Activated naive CD8-positive, alpha-beta T cell treated with anti-CD3 and anti-CD28 coated beads for 36 hours (primary cell): ENCODE results near the gene PDE4DIP. TPM values are rescaled to one million over a fixed set of nuclear protein-coding genes. Genes with fewer than 3 reads are reported as not detected.
"Not testable (repeated sequence)": the region's sequence is repeated elsewhere in the genome, so short reads cannot be mapped to it uniquely, and the experiment has no call there.

Source experiments
- DNase-seq: peaks from one replicate; pipeline ENCODE4 v3.0.0; 2021
- H3K27ac Mint-ChIP-seq: one replicate; pipeline ENCODE4 v1.8.0; 2022; ENCODE audit warnings: mild to moderate bottlenecking, moderate library complexity, mixed read lengths
- H3K27me3 Mint-ChIP-seq: one replicate; pipeline ENCODE4 v1.8.0; 2022; ENCODE audit warnings: mild to moderate bottlenecking, mixed read lengths
- H3K36me3 Mint-ChIP-seq: one replicate; pipeline ENCODE4 v1.8.0; 2021; ENCODE audit warnings: mild to moderate bottlenecking, mixed read lengths
- H3K4me1 Mint-ChIP-seq: one replicate; pipeline ENCODE4 v1.8.0; 2021; ENCODE audit warnings: mixed read lengths
- H3K4me3 Mint-ChIP-seq: one replicate; pipeline ENCODE4 v1.8.0; 2022; ENCODE audit warnings: mild to moderate bottlenecking, moderate library complexity, mixed read lengths
- H3K9me3 Mint-ChIP-seq: one replicate; pipeline ENCODE4 v1.8.0; 2022; ENCODE audit warnings: mixed read lengths
- total RNA-seq, 2 experiments: library from RNA; stranded (reverse); gene quantifications; one replicate each; pipeline ENCODE4 v1.2.3, GENCODE V29; 2021

PDE4DIP gene
- total RNA-seq, 2 experiments from 2014 or later = 18.6 to 19.8 TPM

DNA sequence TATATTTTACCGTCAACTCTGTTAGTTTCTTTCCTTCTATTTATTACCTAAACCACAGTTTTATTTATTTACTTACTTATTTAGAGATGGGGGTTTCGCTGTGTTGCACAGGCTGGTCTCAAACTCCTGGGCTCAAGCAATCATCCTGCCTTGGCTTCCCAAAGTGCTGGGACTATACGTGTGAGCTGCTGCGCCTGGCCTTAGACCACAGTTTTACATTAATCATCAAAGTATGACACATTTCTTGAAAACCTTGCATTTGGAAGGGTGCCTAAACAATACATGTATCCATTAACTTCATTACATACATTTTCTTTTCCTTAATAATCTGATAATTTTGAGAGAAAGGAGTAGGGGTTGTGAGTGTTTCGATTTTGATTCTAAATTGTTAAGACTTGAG is 124.9 kb downstream of the PDE4DIP start:
- not testable (repeated sequence) for H3K4me1 Mint-ChIP-seq, DNase-seq, H3K4me3 Mint-ChIP-seq, H3K27ac Mint-ChIP-seq, H3K9me3 Mint-ChIP-seq, H3K36me3 Mint-ChIP-seq, H3K27me3 Mint-ChIP-seq

DNA sequence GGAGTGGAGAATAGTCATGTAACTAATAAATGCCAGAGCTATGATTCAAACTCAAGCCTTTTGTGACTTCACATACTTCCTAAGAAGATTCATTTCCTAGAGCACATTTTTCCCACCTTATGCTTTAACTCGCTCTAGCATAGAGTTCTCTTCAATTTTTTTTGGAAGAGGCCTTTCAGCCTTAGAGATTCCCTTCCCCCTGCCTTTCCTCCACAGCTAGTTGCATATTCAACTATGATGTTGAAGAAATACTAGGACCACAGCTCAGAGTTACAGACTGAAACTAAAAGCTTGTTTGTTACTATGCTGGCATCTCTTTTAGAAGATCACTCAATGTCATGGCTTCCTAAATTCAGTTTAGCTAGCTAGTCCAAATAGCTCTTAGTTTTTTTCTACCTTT is 131.2 kb downstream of the PDE4DIP start:
- peak overlapping the region; percentile 55 for H3K4me3 Mint-ChIP-seq
- H3K27me3 Mint-ChIP-seq, H3K4me1 Mint-ChIP-seq, H3K9me3 Mint-ChIP-seq, DNase-seq: not testable (repeated sequence)
- H3K27ac Mint-ChIP-seq = peak overlapping the region; percentile 95
- peaks cover 19% of the 10 kb centered on the region for H3K36me3 Mint-ChIP-seq

DNA sequence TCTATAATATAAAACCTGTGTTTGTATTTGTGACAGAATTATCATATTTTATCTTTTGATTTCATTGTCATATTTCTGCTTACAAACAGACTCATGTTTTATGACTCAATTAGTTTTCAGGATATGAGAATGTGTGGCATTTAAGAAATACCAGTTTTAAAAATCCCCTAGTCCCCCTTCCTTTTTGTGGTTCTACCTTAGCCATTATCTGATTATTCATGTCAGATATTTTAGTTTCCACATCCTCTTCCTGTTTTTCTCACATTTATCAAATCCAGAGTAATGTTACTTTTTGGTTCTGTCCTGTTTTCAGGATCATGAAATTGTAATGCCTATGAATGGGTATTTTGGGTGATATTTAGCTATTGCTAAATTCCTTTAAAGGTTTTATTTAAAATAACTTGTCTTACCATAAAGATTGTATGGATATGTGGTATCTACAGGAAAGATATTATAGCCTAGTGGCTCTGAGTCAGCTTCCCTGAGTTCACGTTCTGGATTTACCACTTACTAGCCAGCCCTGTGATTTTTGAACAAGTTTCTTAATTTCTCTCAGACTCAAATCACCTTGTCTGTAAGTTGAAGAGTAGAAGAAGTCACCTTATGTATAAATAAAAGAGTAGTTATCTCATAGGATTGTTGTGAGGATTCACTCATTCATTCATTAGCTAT is 131.8 kb downstream of the PDE4DIP start:
- not testable (repeated sequence) for H3K9me3 Mint-ChIP-seq, DNase-seq, H3K27me3 Mint-ChIP-seq, H3K4me1 Mint-ChIP-seq
- Mint-ChIP-seq H3K36me3 (peaks cover 23% of the 10 kb centered on the region), H3K27ac (peak overlapping the region; percentile 95), H3K4me3 (peak overlapping the region; percentile 55)

DNA sequence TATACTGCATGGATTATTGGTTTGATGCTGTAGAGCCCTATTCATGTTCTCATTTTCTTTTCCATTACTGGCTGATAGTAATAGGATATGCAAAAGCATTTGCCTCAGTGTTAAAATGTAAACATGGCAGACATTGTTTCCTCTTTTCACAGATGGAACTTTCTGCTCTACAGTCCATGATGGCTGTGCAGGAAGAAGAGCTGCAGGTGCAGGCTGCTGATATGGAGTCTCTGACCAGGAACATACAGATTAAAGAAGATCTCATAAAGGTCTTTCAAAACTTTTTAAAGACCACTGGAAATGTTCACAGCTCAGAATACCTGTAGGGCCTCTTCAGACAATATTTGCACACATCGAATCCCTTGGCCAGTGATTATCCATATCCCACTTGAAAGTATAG is 133.6 kb downstream of the PDE4DIP start:
- DNase-seq, H3K4me1 Mint-ChIP-seq, H3K9me3 Mint-ChIP-seq, H3K4me3 Mint-ChIP-seq, H3K27me3 Mint-ChIP-seq, H3K27ac Mint-ChIP-seq: not testable (repeated sequence)
- H3K36me3 Mint-ChIP-seq = peaks cover 30% of the 10 kb centered on the region

DNA sequence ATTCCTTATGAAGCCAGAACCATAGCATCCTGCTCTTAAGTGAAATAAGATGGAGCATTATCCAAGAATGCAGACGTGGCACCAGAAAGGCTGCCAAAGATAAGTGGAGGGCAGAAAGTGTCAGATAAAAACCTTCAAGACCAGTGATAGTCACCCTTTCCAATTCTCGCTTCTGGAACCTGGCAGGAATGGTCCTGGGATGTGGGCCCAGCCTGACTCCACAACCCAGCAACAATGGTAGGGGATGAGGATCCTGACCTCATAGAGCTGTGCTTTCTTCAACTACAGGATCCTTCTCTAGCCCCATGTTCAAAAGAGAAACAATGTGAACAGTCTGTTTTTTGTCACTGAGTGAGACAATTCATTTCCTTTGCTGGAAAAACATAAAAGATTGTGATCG is 145.2 kb downstream of the PDE4DIP start:
- not testable (repeated sequence) for H3K27ac Mint-ChIP-seq, H3K9me3 Mint-ChIP-seq, H3K4me1 Mint-ChIP-seq, DNase-seq, H3K36me3 Mint-ChIP-seq, H3K4me3 Mint-ChIP-seq
- H3K27me3 Mint-ChIP-seq = peaks cover 17% of the 10 kb centered on the region

DNA sequence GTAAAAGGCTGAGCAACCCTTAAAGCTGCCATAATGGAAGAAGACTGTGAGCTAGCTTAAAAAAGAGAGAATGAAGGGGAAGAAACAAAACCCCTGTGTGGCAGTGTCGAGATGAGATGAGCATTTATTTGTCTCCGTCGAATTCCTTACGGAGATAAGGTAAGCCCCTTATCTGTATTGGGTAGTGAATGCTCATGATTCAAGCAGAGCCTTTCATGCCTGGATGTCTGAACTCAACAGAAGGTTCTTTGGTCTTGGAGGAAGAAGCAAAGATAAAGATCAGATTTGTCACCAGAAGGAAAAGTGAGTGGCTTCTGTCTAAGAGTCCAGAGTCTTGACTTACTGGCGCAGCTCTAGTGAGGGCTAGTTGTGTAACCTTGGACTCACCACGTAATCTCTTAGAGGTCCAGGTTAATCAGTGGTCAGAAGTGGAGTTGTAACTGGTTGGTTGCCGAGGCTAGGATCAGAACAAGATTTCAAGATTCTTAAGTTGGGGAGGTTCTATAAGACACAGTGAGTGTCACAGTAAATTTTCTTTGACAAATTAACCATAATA is 146.1 kb downstream of the PDE4DIP start:
- not testable (repeated sequence) for H3K36me3 Mint-ChIP-seq, H3K4me3 Mint-ChIP-seq, H3K27ac Mint-ChIP-seq, H3K9me3 Mint-ChIP-seq, H3K4me1 Mint-ChIP-seq, DNase-seq
- peaks cover 17% of the 10 kb centered on the region for H3K27me3 Mint-ChIP-seq

DNA sequence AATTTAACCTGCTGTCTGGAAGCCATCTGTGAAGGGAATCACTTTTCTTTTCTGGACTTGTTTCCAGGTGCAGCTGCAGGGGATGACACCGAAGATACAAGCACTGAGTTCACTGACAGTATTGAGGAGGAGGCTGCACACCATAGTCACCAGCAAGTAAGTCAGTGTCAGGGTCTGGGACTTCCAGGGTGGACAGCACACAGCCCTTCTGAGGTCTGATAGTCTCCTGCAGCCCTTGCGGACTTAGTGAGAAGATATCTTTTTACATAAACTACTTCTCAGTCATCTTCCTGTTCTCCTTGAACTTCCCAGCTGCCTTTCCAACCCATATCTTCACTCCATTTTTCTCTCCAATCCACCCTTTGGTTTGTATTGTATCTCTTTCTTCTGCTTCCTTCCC is 147.6 kb downstream of the PDE4DIP start:
- H3K9me3 Mint-ChIP-seq, H3K36me3 Mint-ChIP-seq, H3K4me1 Mint-ChIP-seq, DNase-seq, H3K27ac Mint-ChIP-seq, H3K4me3 Mint-ChIP-seq: not testable (repeated sequence)
- H3K27me3 Mint-ChIP-seq = peaks cover 17% of the 10 kb centered on the region

DNA sequence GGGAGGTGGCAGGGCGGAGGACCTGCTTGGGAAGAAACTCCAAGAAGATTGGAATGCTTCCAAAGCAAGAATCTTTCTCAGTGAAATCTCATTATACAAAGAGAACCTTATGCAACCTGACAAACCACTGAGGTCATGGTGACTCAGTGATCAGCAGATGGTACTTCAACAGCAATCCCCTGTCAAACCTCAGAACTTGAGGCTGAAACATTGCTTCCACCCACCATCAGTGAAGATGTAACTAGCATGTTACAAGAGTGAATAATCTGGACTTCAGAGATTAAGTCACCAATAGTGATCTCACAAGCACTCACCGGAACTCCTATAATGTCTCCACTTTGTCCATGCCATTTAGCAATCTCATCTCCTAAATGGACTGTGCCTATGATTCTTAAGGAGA is 148.1 kb downstream of the PDE4DIP start:
- H3K27me3 Mint-ChIP-seq = peaks cover 17% of the 10 kb centered on the region
- not testable (repeated sequence) for H3K27ac Mint-ChIP-seq, H3K4me3 Mint-ChIP-seq

DNA sequence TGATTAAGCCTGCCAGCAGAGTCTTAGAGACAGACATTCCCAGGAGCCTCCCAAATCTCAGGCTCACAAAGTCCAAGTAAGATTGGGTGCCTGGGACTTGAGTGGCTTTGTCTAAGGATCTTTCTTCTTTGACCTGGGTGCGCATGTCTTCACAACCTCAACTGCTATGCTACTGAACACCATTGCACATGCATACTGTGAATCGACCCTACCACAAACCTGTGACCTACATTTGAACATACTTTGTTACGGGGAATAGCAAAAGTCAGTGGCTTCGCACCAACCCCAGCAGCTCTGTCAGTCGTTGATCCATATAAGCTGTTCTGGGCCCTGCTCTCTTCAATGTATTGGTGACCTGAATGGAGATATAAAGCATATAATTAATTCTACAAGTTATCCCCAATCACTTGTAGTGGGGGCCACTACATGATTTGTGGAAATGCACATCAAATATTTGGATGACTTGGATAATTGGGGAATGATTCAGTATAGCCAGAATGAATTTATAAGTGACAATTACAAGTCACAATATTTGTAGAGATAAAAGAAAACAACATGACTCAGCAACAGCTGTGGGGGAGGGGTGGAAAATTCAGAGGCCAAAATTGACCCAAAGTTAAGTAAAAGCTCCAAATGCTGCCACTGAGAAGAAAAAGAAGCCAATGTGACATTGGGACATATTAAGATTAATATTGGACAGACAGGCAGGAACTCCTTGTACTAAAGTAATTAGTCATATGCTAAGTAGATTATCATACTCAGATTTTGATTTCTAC is 152.4 kb downstream of the PDE4DIP start:
- not testable (repeated sequence) for H3K27me3 Mint-ChIP-seq, H3K4me1 Mint-ChIP-seq, DNase-seq, H3K27ac Mint-ChIP-seq, H3K9me3 Mint-ChIP-seq, H3K36me3 Mint-ChIP-seq, H3K4me3 Mint-ChIP-seq

More for the DNA sequence above, 148.1 kb downstream of the PDE4DIP start:
- H3K36me3 Mint-ChIP-seq, DNase-seq, H3K4me1 Mint-ChIP-seq, H3K9me3 Mint-ChIP-seq: not testable (repeated sequence)

DNA sequence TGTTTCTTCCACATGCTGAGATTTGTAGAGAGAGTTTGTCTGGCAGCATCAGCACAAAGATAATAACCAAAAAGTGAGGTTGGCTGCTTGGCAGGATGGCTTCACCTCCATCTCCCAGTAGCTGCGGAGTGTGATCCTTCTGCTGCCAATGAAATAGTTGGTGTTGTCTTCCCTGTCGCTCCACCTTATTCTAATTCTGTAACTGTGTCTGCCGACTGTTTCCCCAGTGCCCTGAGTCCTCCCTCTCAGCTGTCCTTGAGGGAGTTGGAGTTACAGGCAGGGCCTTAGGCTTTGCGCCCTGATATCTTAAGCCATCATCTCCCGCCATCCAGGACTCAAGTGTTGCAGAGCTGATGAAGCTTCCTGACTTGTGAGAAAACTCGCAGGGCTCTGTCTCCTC is 153.2 kb downstream of the PDE4DIP start:
- not testable (repeated sequence) for H3K9me3 Mint-ChIP-seq, H3K4me3 Mint-ChIP-seq, H3K27ac Mint-ChIP-seq, H3K4me1 Mint-ChIP-seq, H3K36me3 Mint-ChIP-seq, H3K27me3 Mint-ChIP-seq, DNase-seq

DNA sequence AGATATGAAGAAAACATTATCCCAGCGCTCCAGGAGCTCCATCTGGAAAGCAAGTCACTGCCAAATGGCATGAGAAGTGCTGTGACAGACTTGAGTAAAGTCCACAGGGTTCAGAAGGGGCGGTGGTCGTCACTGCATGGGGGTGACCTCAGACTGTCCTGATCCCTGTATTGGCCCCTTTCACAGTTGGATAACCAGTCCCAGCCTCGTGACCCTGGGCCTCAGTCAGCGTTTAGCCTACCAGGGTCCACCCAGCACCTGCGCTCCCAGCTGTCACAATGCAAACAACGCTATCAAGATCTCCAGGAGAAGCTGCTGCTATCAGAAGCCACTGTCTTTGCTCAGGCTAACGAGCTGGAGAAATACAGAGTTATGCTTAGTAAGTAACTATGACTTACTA is 158.4 kb downstream of the PDE4DIP start:
- not testable (repeated sequence) for H3K27ac Mint-ChIP-seq, H3K4me1 Mint-ChIP-seq, H3K36me3 Mint-ChIP-seq, H3K27me3 Mint-ChIP-seq, DNase-seq, H3K9me3 Mint-ChIP-seq, H3K4me3 Mint-ChIP-seq

DNA sequence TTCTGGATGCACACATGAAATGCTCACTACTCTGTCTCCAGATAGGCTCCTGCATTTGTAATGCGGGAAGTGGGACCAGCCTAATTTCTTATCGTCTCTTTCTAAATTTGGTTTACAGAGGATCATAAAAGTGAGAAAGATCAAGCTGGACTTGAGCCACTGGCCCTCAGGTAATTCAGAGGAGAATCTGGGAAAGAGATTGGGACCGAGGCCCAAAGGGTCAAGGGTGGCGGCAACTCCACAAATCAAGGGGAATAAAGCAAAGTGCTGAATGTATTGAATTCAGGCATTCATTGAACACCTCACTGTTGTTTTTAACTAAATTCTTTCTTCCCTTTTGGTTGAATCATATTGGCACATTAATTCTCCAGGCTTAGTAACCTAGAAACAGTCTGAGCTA is 164.1 kb downstream of the PDE4DIP start:
- H3K36me3 Mint-ChIP-seq, H3K4me1 Mint-ChIP-seq, H3K27ac Mint-ChIP-seq, H3K4me3 Mint-ChIP-seq, H3K27me3 Mint-ChIP-seq, DNase-seq, H3K9me3 Mint-ChIP-seq: not testable (repeated sequence)

DNA sequence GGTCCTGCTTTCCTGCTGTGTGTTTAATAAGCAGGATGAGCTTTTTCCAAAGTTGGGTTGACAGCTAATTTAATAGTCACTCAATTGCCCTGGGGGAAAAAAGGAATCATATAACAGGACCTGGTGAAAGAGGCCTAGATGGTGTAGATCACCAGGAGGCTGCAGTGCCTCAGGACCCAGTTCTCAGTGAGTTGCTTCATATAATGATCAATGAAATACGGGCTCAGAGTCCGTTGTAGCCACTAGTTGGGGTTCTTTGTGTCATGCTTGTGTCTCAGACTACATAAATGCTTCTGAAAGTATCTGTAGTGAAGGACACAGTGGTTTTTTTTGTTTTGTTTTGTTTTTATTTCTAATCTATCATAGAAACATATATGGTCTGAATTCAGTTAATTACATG is 164.5 kb downstream of the PDE4DIP start:
- not testable (repeated sequence) for H3K4me1 Mint-ChIP-seq, H3K4me3 Mint-ChIP-seq, H3K36me3 Mint-ChIP-seq, H3K27ac Mint-ChIP-seq, H3K27me3 Mint-ChIP-seq, DNase-seq, H3K9me3 Mint-ChIP-seq

DNA sequence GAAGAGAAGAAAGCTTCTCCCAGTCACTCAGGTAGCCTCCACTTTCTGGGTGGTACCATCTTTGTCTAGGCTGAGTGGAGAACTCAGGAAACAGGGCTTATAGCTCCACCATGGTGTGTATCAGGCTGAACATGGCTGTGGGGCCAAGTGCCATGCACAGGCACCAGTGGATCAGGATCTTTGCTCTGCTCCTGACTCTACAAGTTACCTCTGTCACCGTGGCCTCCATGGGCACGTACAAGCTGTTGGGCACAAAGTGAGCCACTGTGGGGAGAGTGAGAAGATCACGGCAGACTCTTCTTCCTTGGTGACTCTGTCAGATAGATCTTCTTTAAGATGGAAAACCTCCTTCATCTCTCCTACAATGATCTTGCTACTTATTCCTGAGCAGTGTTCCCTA is 165.5 kb downstream of the PDE4DIP start:
- not testable (repeated sequence) for H3K4me3 Mint-ChIP-seq, H3K9me3 Mint-ChIP-seq, H3K36me3 Mint-ChIP-seq, H3K27ac Mint-ChIP-seq, DNase-seq, H3K4me1 Mint-ChIP-seq, H3K27me3 Mint-ChIP-seq

DNA sequence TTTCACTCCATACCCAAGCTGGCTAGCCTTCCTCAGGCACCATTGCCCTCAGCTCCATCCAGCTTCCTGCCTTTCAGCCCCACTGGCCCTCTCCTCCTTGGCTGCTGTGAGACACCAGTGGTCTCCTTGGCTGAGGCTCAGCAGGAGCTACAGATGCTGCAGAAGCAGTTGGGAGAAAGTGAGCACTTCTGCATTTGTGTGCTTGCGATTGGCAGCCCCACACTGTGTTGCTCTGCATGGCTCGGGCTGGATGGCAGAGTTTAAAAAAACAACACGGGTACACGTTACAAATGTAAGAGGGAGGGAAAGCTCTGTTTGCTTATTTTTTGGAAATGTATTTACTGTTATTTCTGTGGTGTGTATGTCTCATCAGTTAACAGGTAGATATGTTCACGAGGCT is 168.4 kb downstream of the PDE4DIP start:
- DNase-seq, H3K9me3 Mint-ChIP-seq, H3K4me3 Mint-ChIP-seq, H3K27ac Mint-ChIP-seq, H3K4me1 Mint-ChIP-seq, H3K36me3 Mint-ChIP-seq, H3K27me3 Mint-ChIP-seq: not testable (repeated sequence)

DNA sequence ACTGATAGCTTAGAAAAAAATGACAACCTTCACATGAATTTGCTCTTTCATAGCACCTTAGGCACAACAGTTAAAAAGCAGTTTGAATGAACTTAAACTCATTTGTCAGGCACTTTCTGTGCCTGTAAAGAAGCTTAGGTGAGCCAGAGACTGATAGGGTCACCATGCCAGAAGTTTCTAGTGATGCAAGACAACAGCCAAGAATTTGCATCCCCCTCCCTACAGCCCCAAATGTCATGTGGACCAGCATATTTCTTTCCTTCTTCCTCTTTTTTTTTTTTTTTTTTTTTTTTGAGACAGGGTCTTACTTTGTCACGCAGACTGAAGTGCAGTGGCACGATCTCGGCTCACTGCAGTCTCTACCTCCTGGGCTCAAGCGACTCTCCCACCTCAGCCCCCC is 169.3 kb downstream of the PDE4DIP start:
- not testable (repeated sequence) for H3K27ac Mint-ChIP-seq, H3K4me1 Mint-ChIP-seq, DNase-seq, H3K36me3 Mint-ChIP-seq, H3K27me3 Mint-ChIP-seq, H3K9me3 Mint-ChIP-seq, H3K4me3 Mint-ChIP-seq
